T follicular helper cell (primary cell): ENCODE data around the gene LRRC10.
"Not testable (repeated sequence)": the region's sequence is repeated elsewhere in the genome, so short reads cannot be mapped to it uniquely, and the experiment has no call there.

Experiments used
- DNase-seq: peaks from one replicate; pipeline ENCODE4 v3.0.0-alpha.2; 2020; ENCODE audit warnings: low read depth

Gene LRRC10

GRCh38 chr12:69619050-69619449, 8.3 kb upstream of the LRRC10 start:
- DNase-seq, result no peak

GRCh38 chr12:69616025-69616424, 5.3 kb upstream of the LRRC10 start:
- DNase-seq, result no peak

- no peak for DNase-seq
Measured at GRCh38 chr12:69613351-69613750, 2.6 kb upstream of the LRRC10 start.

- DNase-seq, result no peak
Measured at GRCh38 chr12:69610126-69610525, 581 bp downstream of the LRRC10 start.

- no peak for DNase-seq
Measured at GRCh38 chr12:69608114-69608513, 2.6 kb downstream of the LRRC10 start.

GRCh38 chr12:69604275-69604674, 6.4 kb downstream of the LRRC10 start:
- not testable (repeated sequence) for DNase-seq

- DNase-seq, result not testable (repeated sequence)
Measured at GRCh38 chr12:69603556-69603955, 7.2 kb downstream of the LRRC10 start.

- DNase-seq, result no peak
Measured at GRCh38 chr12:69602954-69603353, 7.8 kb downstream of the LRRC10 start.

GRCh38 chr12:69601962-69602685, 8.6 kb downstream of the LRRC10 start:
- DNase-seq, result no peak

GRCh38 chr12:69600804-69601203, 9.9 kb downstream of the LRRC10 start:
- no peak for DNase-seq

GRCh38 chr12:69598174-69598753, 12.4 kb downstream of the LRRC10 start:
- DNase-seq, result no peak

- no peak for DNase-seq
Measured at GRCh38 chr12:69595689-69596088, 15.0 kb downstream of the LRRC10 start.

GRCh38 chr12:69589082-69589481, 21.6 kb downstream of the LRRC10 start:
- DNase-seq, result no peak

GRCh38 chr12:69588527-69588926, 22.2 kb downstream of the LRRC10 start:
- no peak for DNase-seq

- peak; percentile 95 for DNase-seq
Measured at GRCh38 chr12:69585189-69586062, 25.3 kb downstream of the LRRC10 start, which contains the start of gene CCT2. TSS of gene CCT2 (plus strand) at chr12:69585459. CDS start at chr12:69585522, 63 bp downstream.

GRCh38 chr12:69583203-69583602, 27.5 kb downstream of the LRRC10 start:
- no peak for DNase-seq

- DNase-seq, result no peak
Measured at GRCh38 chr12:69580074-69580473, 30.6 kb downstream of the LRRC10 start.

- DNase-seq, result no peak
Measured at GRCh38 chr12:69579029-69579428, 31.7 kb downstream of the LRRC10 start.

- DNase-seq, result no peak
Measured at GRCh38 chr12:69578283-69578682, 32.4 kb downstream of the LRRC10 start.

GRCh38 chr12:69575346-69575745, 35.4 kb downstream of the LRRC10 start:
- DNase-seq, result no peak

GRCh38 chr12:69570545-69571399, 39.9 kb downstream of the LRRC10 start:
- peak; percentile 45 for DNase-seq
